ENCODE results near the gene FILIP1.

The FILIP1 gene

GRCh38 chr6:75493400-75494064 lies at the start of gene FILIP1:
Gene FILIP1, minus strand, starts transcription at chr6:75493800. Its CDS starts 78,828 bp downstream, at chr6:75414972.
- Histone ChIP-seq H3K4me3 (no peak within 1 kb of the TSS), H4K20me1 (no peaks in the 10 kb centered on the region), H3K36me3 (no peaks in the 10 kb centered on the region), H3K9ac (no peak within 1 kb of the TSS), H3K9me3 (no peaks in the 10 kb centered on the region), H3K4me1 (peaks cover 13% of the 10 kb centered on the region), H3K4me2 (no peak within 1 kb of the TSS), H3K27me3 (no peaks in the 10 kb centered on the region), H3K27ac (no peak within 1 kb of the TSS)
- no peak for TF ChIP-seq Cebpa-rat (IDR thresholded peaks at IDR 0.05)

DNA sequence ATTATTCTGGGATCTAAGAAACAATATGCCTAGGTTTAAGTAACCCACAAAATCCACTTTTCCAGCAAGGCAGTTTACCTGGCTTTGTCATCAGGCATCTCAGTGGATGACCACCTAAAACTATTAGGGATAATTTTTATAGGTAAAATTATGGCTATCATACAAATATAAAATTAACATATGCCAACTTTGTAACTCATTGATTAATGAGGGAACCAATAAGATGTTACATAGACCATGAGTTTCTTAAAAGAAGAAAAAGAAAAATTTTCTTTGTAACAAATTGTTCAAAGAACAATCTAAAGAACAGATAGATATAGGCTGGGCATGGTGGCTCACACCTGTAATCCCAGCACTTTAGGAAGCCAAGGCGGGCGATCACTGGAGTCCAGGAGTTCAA lies 49.7 kb upstream of the FILIP1 start:
- Histone ChIP-seq H3K9me3 (peaks cover 11% of the 10 kb centered on the region), H3K4me3 (no peak overlapping the region), H3K27me3 (no peaks in the 10 kb centered on the region), H4K20me1 (no peaks in the 10 kb centered on the region), H3K9ac (no peak overlapping the region), H3K27ac (no peak overlapping the region), H3K4me1 (no peaks in the 10 kb centered on the region), H3K4me2 (no peak overlapping the region), H3K36me3 (no peaks in the 10 kb centered on the region)
- no peak for TF ChIP-seq Cebpa-rat (IDR thresholded peaks at IDR 0.05)

DNA sequence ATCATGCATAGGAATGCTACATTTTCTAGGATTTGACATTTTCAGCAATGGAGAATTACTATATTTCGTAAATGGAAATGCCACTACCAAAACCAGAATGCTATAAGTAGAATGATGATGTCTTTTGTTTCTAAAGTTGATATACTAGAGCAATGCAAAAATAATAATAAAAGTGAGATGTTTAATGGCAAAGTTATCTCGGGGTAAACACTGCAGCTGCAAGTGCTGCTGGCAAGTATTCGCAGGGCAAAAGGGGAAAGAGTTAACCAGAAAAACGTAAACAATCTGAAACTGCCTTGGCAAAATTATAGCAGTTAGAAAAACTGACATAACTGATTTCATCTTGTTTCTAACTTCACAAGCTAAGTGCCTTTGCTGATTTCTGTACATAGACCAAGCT lies 45.5 kb upstream of the FILIP1 start:
- no peaks in the 10 kb centered on the region for H4K20me1 ChIP-seq
- no peak overlapping the region for H3K27ac ChIP-seq
- no peak overlapping the region for H3K4me3 ChIP-seq
- no peak overlapping the region for H3K4me2 ChIP-seq
- no peak overlapping the region for H3K9ac ChIP-seq
- TF ChIP-seq Cebpa-rat (IDR thresholded peaks at IDR 0.05) = no peak
- no peaks in the 10 kb centered on the region for H3K36me3 ChIP-seq
- no peaks in the 10 kb centered on the region for H3K4me1 ChIP-seq
- no peaks in the 10 kb centered on the region for H3K27me3 ChIP-seq
- H3K9me3 ChIP-seq = peaks cover 11% of the 10 kb centered on the region

DNA sequence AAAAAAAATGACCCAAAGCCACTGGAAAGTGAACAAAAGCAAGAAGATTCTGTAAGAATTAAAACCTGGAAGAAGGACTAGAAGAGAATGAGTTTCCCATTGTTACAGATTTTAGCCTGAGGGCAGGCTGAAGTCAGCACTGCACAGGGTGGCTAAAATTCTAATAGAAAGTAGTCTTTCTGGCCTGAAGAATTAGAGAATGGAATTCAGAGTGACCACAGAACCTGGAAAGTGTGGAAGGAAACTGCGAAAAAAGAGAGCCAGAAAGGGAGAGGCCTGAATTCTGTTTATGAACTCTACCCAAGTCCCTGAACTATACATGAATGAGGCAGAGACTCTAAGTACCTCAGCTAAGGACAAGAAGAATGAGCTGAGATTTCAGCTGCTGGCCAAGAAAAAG lies 38.9 kb upstream of the FILIP1 start:
- no peak overlapping the region for H3K4me3 ChIP-seq
- no peak for TF ChIP-seq Cebpa-rat (IDR thresholded peaks at IDR 0.05)
- no peak overlapping the region for H3K27ac ChIP-seq
- H3K36me3 ChIP-seq = no peaks in the 10 kb centered on the region
- no peaks in the 10 kb centered on the region for H3K27me3 ChIP-seq
- H3K9ac ChIP-seq = no peak overlapping the region
- H3K4me2 ChIP-seq = no peak overlapping the region
- H3K9me3 ChIP-seq = no peaks in the 10 kb centered on the region; the same call in 1 of the 2 replicates
- H3K4me1 ChIP-seq = no peaks in the 10 kb centered on the region
- no peaks in the 10 kb centered on the region for H4K20me1 ChIP-seq

- no peak overlapping the region for H3K4me2 ChIP-seq
- no peak for TF ChIP-seq Cebpa-rat (IDR thresholded peaks at IDR 0.05)
Observed at GRCh38 chr6:75531174-75531573, 37.6 kb upstream of the FILIP1 start.

GRCh38 chr6:75530696-75531095 lies 37.1 kb upstream of the FILIP1 start:
- no peak overlapping the region for H3K9ac ChIP-seq
- H3K9me3 ChIP-seq = no peaks in the 10 kb centered on the region; the same call in 1 of the 2 replicates
- no peak overlapping the region for H3K4me2 ChIP-seq
- H3K4me1 ChIP-seq = no peaks in the 10 kb centered on the region
- no peaks in the 10 kb centered on the region for H3K27me3 ChIP-seq
- H4K20me1 ChIP-seq = no peaks in the 10 kb centered on the region
- H3K27ac ChIP-seq = no peak overlapping the region
- TF ChIP-seq Cebpa-rat (IDR thresholded peaks at IDR 0.05) = no peak
- no peaks in the 10 kb centered on the region for H3K36me3 ChIP-seq
- H3K4me3 ChIP-seq = no peak overlapping the region

More at GRCh38 chr6:75531174-75531573, 37.6 kb upstream of the FILIP1 start:
- H4K20me1 ChIP-seq = no peaks in the 10 kb centered on the region
- H3K27me3 ChIP-seq = no peaks in the 10 kb centered on the region
- no peaks in the 10 kb centered on the region for H3K36me3 ChIP-seq
- H3K9me3 ChIP-seq = no peaks in the 10 kb centered on the region; the same call in 1 of the 2 replicates
- no peak overlapping the region for H3K9ac ChIP-seq
- no peak overlapping the region for H3K27ac ChIP-seq
- no peak overlapping the region for H3K4me3 ChIP-seq
- no peaks in the 10 kb centered on the region for H3K4me1 ChIP-seq

GRCh38 chr6:75528423-75528822 lies 34.8 kb upstream of the FILIP1 start:
- TF ChIP-seq Cebpa-rat (IDR thresholded peaks at IDR 0.05) = peak; percentile 19; the same call in 1 of the 2 replicates
- Histone ChIP-seq H3K4me2 (no peak overlapping the region), H3K36me3 (no peaks in the 10 kb centered on the region)

DNA sequence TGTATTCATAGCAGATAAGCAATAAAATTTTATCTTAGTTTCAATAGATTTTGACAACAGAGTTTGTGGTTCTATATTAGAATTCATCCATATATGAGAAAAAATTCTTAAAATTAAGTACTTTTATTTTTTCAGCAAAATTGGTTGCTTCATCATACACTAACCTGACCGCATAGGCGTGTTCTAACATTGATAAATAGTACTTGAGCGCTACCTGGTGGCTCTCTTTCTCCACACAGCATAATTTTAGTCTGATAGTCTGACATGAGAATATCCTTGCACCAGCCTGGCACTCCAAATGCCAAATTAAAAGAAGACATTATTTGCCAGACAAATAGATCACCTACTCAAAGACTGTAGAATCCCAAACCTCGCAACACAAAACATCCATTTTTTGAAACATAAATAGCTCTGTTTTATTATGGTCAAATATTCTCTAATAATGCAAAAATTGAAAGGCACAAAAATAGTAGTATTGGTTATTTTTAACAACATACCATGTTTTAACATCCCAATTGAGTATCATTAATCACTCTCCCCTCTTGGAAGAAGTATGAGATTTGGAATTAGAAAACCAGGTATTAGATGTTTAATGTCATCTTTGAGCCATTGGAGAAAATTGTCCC lies 33.0 kb upstream of the FILIP1 start:
- no peak overlapping the region for H3K27ac ChIP-seq
- H3K4me1 ChIP-seq = no peaks in the 10 kb centered on the region
- no peaks in the 10 kb centered on the region for H4K20me1 ChIP-seq
- H3K9me3 ChIP-seq = no peaks in the 10 kb centered on the region
- H3K9ac ChIP-seq = no peak overlapping the region
- no peaks in the 10 kb centered on the region for H3K27me3 ChIP-seq
- TF ChIP-seq Cebpa-rat (IDR thresholded peaks at IDR 0.05) = no peak
- no peaks in the 10 kb centered on the region for H3K36me3 ChIP-seq
- no peak overlapping the region for H3K4me2 ChIP-seq
- no peak overlapping the region for H3K4me3 ChIP-seq

More at GRCh38 chr6:75528423-75528822, 34.8 kb upstream of the FILIP1 start:
- Histone ChIP-seq H3K4me3 (no peak overlapping the region), H3K27me3 (no peaks in the 10 kb centered on the region), H3K9me3 (no peaks in the 10 kb centered on the region), H3K9ac (no peak overlapping the region), H3K4me1 (no peaks in the 10 kb centered on the region), H3K27ac (no peak overlapping the region), H4K20me1 (no peaks in the 10 kb centered on the region)

- Histone ChIP-seq H3K36me3 (no peaks in the 10 kb centered on the region), H3K9ac (no peak overlapping the region), H3K9me3 (no peaks in the 10 kb centered on the region), H3K27me3 (no peaks in the 10 kb centered on the region), H3K4me2 (no peak overlapping the region), H4K20me1 (no peaks in the 10 kb centered on the region), H3K27ac (no peak overlapping the region), H3K4me1 (no peaks in the 10 kb centered on the region), H3K4me3 (no peak overlapping the region)
- TF ChIP-seq Cebpa-rat (IDR thresholded peaks at IDR 0.05) = no peak
Observed at GRCh38 chr6:75525682-75526081, 32.1 kb upstream of the FILIP1 start.

DNA sequence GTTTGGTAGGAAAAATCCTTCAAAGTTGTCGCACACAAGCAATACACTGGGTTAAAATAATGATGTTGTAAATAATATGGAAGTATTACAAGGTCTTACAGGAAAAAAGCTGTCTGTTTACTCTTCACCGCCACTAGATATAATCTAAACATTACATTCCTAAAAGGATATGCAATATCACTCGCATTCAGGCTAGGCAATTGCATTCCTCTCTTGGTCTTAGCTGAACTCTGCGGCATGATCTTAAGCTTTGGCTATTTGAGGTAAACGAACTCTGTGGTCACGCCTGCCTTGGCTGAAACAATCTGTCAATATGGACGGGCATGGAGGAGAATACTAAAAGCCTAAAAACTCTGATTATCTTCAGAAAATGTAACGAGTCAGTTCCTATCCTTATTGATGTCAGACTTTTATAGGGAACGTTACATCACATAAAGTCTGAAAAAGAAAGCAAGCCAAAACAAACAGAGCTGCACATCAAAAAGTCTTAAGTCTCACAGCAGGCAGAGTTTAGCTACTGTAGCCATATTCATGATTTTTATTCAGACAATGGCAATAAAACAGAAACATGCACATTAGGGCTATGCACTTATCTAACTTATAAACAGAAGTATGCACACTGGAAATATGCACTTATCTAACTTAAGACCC lies 30.8 kb upstream of the FILIP1 start:
- no peak overlapping the region for H3K27ac ChIP-seq
- H3K9ac ChIP-seq = no peak overlapping the region
- no peak overlapping the region for H3K4me3 ChIP-seq
- H4K20me1 ChIP-seq = no peaks in the 10 kb centered on the region
- H3K4me2 ChIP-seq = no peak overlapping the region
- no peaks in the 10 kb centered on the region for H3K9me3 ChIP-seq
- TF ChIP-seq Cebpa-rat (IDR thresholded peaks at IDR 0.05) = no peak
- no peaks in the 10 kb centered on the region for H3K4me1 ChIP-seq
- H3K27me3 ChIP-seq = no peaks in the 10 kb centered on the region
- no peaks in the 10 kb centered on the region for H3K36me3 ChIP-seq
